K562 (cell line): ENCODE data around the gene GPR39.

Source experiments
- CEBPB ChIP-seq: fragments of 450-650 bp; IDR thresholded peaks from 2 replicates; pipeline ENCODE4 v1.6.1; 2016; ENCODE audit warnings: missing genetic modification characterization, missing compliant biosample characterization
- FOXP1 ChIP-seq: sonication (generic); formaldehyde crosslinking; IDR thresholded peaks from 2 replicates; pipeline ENCODE4 v1.8.0; 2022; ENCODE audit warnings: mild to moderate bottlenecking, missing genetic modification reagents
- JUNB ChIP-seq: fragments of 450-650 bp; formaldehyde crosslinking; conservative IDR thresholded peaks from 2 replicates; pipeline ENCODE4 v1.4.0; 2020; ENCODE audit warnings: mild to moderate bottlenecking
- MAFF ChIP-seq: IDR thresholded peaks from 2 replicates; pipeline ENCODE4 v1.6.1; 2012; ENCODE audit warnings: low read length, improper control_type of control experiment
- POLR2A ChIP-seq: fragments of 450-650 bp; conservative IDR thresholded peaks from 2 replicates; pipeline ENCODE4 v1.6.1; 2016
- POLR2AphosphoS5 ChIP-seq: IDR thresholded peaks from 2 replicates; pipeline ENCODE4 v1.6.1; 2011; ENCODE audit warnings: mild to moderate bottlenecking, low read depth, low read length, moderate library complexity; ENCODE audit not compliant: control insufficient read depth, insufficient read depth
- TAF1 ChIP-seq: IDR thresholded peaks from 2 replicates; pipeline ENCODE4 v1.6.1; 2011; ENCODE audit warnings: mild to moderate bottlenecking, low read length, moderate library complexity; ENCODE audit not compliant: insufficient read depth, control insufficient read depth, severe bottlenecking; ENCODE audit errors: extremely low read depth
- ZBTB7A ChIP-seq: IDR thresholded peaks from 2 replicates; pipeline ENCODE4 v1.6.1; 2011; ENCODE audit warnings: low read depth, mild to moderate bottlenecking, low read length, moderate library complexity, borderline replicate concordance; ENCODE audit not compliant: control insufficient read depth
- ZNF717 ChIP-seq: fragments of 250-450 bp; sonication (Bioruptor Pico); IDR thresholded peaks from 2 replicates; pipeline ENCODE4 v1.5.0; 2021
- TF ChIP-seq, protein P1 (sequence below), 2 experiments: fragments of 450-650 bp; conservative IDR thresholded peaks; 2 replicates each; pipeline ENCODE4 v1.6.1; 2017; ENCODE audit warnings: mild to moderate bottlenecking in 2 of 2, moderate library complexity in 2 of 2
- TF ChIP-seq, protein P2 (sequence below): fragments of 250-450 bp; sonication (Bioruptor Pico); IDR thresholded peaks from 2 replicates; pipeline ENCODE4 v1.8.0; 2021; ENCODE audit warnings: moderate library complexity, mild to moderate bottlenecking, inconsistent platforms

DNA sequence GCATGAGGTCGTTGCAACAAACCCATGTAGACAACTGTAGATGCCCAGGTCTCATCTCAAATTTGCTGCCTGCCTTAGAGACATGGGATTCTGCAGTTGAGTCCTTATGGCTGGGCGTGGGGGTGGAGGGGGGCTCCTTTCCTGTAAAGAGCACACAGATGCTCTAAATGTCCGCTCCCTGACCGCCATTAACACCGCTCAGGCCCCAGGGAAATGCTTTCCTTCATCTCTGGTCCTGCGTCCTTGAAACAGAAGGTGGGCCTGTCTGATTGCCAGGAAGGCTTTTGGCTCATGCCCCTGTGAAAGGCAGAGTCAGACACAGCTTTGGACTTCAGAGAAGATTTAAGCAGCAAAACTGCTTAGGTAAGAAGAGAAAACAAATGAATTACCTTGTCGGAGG, 25.7 kb downstream of the GPR39 start:
- TF ChIP-seq ZBTB7A = no peak
- TF ChIP-seq ZNF717 (CRISPR knock-in tag) = no peak
- no peak for TF ChIP-seq TAF1
- TF ChIP-seq MAFF = no peak
- TF ChIP-seq POLR2AphosphoS5 = no peak
- no peak for TF ChIP-seq FOXP1 (CRISPR knock-in tag)
- no peak for TF ChIP-seq POLR2A
- TF ChIP-seq JUNB = no peak
- TF ChIP-seq, protein P1, sequence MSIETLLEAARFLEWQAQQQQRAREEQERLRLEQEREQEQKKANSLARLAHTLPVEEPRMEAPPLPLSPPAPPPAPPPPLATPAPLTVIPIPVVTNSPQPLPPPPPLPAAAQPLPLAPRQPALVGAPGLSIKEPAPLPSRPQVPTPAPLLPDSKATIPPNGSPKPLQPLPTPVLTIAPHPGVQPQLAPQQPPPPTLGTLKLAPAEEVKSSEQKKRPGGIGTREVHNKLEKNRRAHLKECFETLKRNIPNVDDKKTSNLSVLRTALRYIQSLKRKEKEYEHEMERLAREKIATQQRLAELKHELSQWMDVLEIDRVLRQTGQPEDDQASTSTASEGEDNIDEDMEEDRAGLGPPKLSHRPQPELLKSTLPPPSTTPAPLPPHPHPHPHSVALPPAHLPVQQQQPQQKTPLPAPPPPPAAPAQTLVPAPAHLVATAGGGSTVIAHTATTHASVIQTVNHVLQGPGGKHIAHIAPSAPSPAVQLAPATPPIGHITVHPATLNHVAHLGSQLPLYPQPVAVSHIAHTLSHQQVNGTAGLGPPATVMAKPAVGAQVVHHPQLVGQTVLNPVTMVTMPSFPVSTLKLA (conservative IDR thresholded peaks at IDR 0.05) = no peak
- TF ChIP-seq, protein P2, sequence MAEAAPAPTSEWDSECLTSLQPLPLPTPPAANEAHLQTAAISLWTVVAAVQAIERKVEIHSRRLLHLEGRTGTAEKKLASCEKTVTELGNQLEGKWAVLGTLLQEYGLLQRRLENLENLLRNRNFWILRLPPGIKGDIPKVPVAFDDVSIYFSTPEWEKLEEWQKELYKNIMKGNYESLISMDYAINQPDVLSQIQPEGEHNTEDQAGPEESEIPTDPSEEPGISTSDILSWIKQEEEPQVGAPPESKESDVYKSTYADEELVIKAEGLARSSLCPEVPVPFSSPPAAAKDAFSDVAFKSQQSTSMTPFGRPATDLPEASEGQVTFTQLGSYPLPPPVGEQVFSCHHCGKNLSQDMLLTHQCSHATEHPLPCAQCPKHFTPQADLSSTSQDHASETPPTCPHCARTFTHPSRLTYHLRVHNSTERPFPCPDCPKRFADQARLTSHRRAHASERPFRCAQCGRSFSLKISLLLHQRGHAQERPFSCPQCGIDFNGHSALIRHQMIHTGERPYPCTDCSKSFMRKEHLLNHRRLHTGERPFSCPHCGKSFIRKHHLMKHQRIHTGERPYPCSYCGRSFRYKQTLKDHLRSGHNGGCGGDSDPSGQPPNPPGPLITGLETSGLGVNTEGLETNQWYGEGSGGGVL (CRISPR knock-in tag) = no peak
- no peak for TF ChIP-seq CEBPB (tag)
